Smooth muscle cell (in vitro differentiated cells): ENCODE measurements around the gene DNAH11. TPM values are rescaled to one million over a fixed set of nuclear protein-coding genes. Genes with fewer than 3 reads are reported as not detected.
"Not testable (repeated sequence)": the region's sequence is repeated elsewhere in the genome, so short reads cannot be mapped to it uniquely, and the experiment has no call there.

ENCODE experiments used
- DNase-seq: peaks from one replicate; lab custom pipeline; 2025; ENCODE audit not compliant: unreplicated experiment; lab: John Stamatoyannopoulos, UW
- H2AFZ ChIP-seq: fragments of 200-600 bp; sonication (generic); 2 replicates; pipeline ENCODE4 v1.6.0; 2016; ENCODE audit warnings: antibody characterized with exemption, low read depth, mild to moderate bottlenecking
- H3F3A ChIP-seq: fragments of 200-600 bp; sonication (generic); 2 replicates; pipeline ENCODE4 v1.6.0; 2017; ENCODE audit warnings: antibody characterized with exemption, low read depth
- H3K27ac ChIP-seq: fragments of 200-600 bp; sonication (generic); 2 replicates; pipeline ENCODE4 v1.5.1; 2016; ENCODE audit warnings: low read depth, mild to moderate bottlenecking
- H3K27me3 ChIP-seq: fragments of 200-600 bp; sonication (generic); 2 replicates; pipeline ENCODE4 v1.6.1; 2016; ENCODE audit warnings: low read depth, mild to moderate bottlenecking
- H3K36me3 ChIP-seq: fragments of 200-600 bp; sonication (generic); 2 replicates; pipeline ENCODE4 v1.5.1; 2016; ENCODE audit warnings: low read depth
- H3K4me1 ChIP-seq: fragments of 200-600 bp; sonication (generic); 2 replicates; pipeline ENCODE4 v1.5.1; 2016; ENCODE audit warnings: low read depth
- H3K4me2 ChIP-seq: fragments of 200-600 bp; sonication (generic); 2 replicates; pipeline ENCODE4 v1.6.0; 2016; ENCODE audit warnings: mild to moderate bottlenecking
- H3K4me3 ChIP-seq: fragments of 200-600 bp; sonication (generic); 2 replicates; pipeline ENCODE4 v1.5.1; 2016; ENCODE audit warnings: mild to moderate bottlenecking
- H3K79me2 ChIP-seq: fragments of 200-600 bp; sonication (generic); 2 replicates; pipeline ENCODE4 v1.6.0; 2016; ENCODE audit warnings: low read depth, mild to moderate bottlenecking
- H3K9ac ChIP-seq: fragments of 200-600 bp; sonication (generic); 2 replicates; pipeline ENCODE4 v1.6.0; 2016; ENCODE audit warnings: low read depth
- H3K9me3 ChIP-seq: fragments of 200-600 bp; sonication (generic); replicated peaks from 2 replicates; pipeline ENCODE4 v1.5.1; 2016; ENCODE audit warnings: low read depth
- H4K20me1 ChIP-seq: fragments of 200-600 bp; sonication (generic); 2 replicates; pipeline ENCODE4 v1.6.0; 2016; ENCODE audit warnings: low read depth
- CTCF ChIP-seq: fragments of 200-600 bp; sonication (generic); IDR thresholded peaks from 2 replicates; pipeline ENCODE4 v1.5.1; 2017; ENCODE audit warnings: borderline replicate concordance, mild to moderate bottlenecking, antibody characterized with exemption; ENCODE audit not compliant: insufficient read depth, poor library complexity, severe bottlenecking
- WGBS: methylation state at CpG from one replicate; pipeline ENCODE4 v1.1.7; 2016; ENCODE audit warnings: low lambda C conversion rate; 5-methylcytosine and 5-hydroxymethylcytosine counted together
- polyA plus RNA-seq: library from polyadenylated mRNA; unstranded; fragments of >200 nt; fragmentation: Nextera tagmentation; extraction: Ambion mirVana; gene quantifications from 2 replicates; pipeline ENCODE4 v1.2.1, GENCODE V29; 2016
- total RNA-seq: library from RNA; depleted of rRNA; stranded (reverse); fragments of >200 nt; gene quantifications from 2 replicates; pipeline ENCODE4 v1.2.3, GENCODE V29; 2014

The DNAH11 gene
- total and polyA plus RNA-seq, 2 experiments from 2014 or later = 0.22 to 0.63 TPM

- no peak overlapping the region for H3K4me2 ChIP-seq
- WGBS = 72% methylated on average over 1 of the region's 1 CpG
- DNase-seq = no peak
Observed at GRCh38 chr7:21926448-21926847, 383.6 kb downstream of the DNAH11 start.

GRCh38 chr7:21927693-21928092 is 384.9 kb downstream of the DNAH11 start:
- peaks cover 5% of the 10 kb centered on the region for H3K9me3 ChIP-seq
- H4K20me1 ChIP-seq = no peaks in the 10 kb centered on the region
- WGBS = 85% methylated on average over 6 of the region's 6 CpGs
- H2AFZ ChIP-seq = no peak overlapping the region
- H3K27ac ChIP-seq = no peak overlapping the region
- no peak overlapping the region for H3K4me2 ChIP-seq
- no peaks in the 10 kb centered on the region for H3K36me3 ChIP-seq
- H3K9ac ChIP-seq = no peak overlapping the region
- DNase-seq = no peak
- no peaks in the 10 kb centered on the region for H3F3A ChIP-seq
- H3K27me3 ChIP-seq = peaks cover 20% of the 10 kb centered on the region
- H3K79me2 ChIP-seq = no peaks in the 10 kb centered on the region
- no peak for TF ChIP-seq CTCF
- peaks cover 19% of the 10 kb centered on the region for H3K4me1 ChIP-seq
- H3K4me3 ChIP-seq = no peak overlapping the region

More at GRCh38 chr7:21926448-21926847, 383.6 kb downstream of the DNAH11 start:
- no peak for TF ChIP-seq CTCF
- H3K27ac ChIP-seq = no peak overlapping the region
- peaks cover 19% of the 10 kb centered on the region for H3K4me1 ChIP-seq
- no peaks in the 10 kb centered on the region for H3K79me2 ChIP-seq
- H3K4me3 ChIP-seq = no peak overlapping the region
- H3K9me3 ChIP-seq = peaks cover 5% of the 10 kb centered on the region
- no peak overlapping the region for H3K9ac ChIP-seq
- H3F3A ChIP-seq = no peaks in the 10 kb centered on the region
- H3K27me3 ChIP-seq = peaks cover 31% of the 10 kb centered on the region
- H4K20me1 ChIP-seq = no peaks in the 10 kb centered on the region
- no peaks in the 10 kb centered on the region for H3K36me3 ChIP-seq
- no peak overlapping the region for H2AFZ ChIP-seq

GRCh38 chr7:21933293-21933692 is 390.5 kb downstream of the DNAH11 start:
- not testable (repeated sequence) for H3K9me3 ChIP-seq, H3K4me2 ChIP-seq, H3K36me3 ChIP-seq, H3K4me3 ChIP-seq, H3K27ac ChIP-seq, H3F3A ChIP-seq, H4K20me1 ChIP-seq, H3K27me3 ChIP-seq, H3K9ac ChIP-seq, H2AFZ ChIP-seq, H3K4me1 ChIP-seq, DNase-seq, H3K79me2 ChIP-seq
- 95% methylated on average over 3 of the region's 3 CpGs for WGBS

- H3K79me2 ChIP-seq = no peaks in the 10 kb centered on the region
- no peak overlapping the region for H3K4me3 ChIP-seq
- no peaks in the 10 kb centered on the region for H3K4me1 ChIP-seq
- DNase-seq = no peak
- H4K20me1 ChIP-seq = no peaks in the 10 kb centered on the region
- no peak overlapping the region for H2AFZ ChIP-seq
- H3K27me3 ChIP-seq = peaks cover 10% of the 10 kb centered on the region
- no peaks in the 10 kb centered on the region for H3K36me3 ChIP-seq
- no peak overlapping the region for H3K9ac ChIP-seq
- peaks cover 5% of the 10 kb centered on the region for H3K9me3 ChIP-seq
- H3F3A ChIP-seq = no peaks in the 10 kb centered on the region
- no peak overlapping the region for H3K27ac ChIP-seq
- no peak for TF ChIP-seq CTCF
- H3K4me2 ChIP-seq = no peak overlapping the region
Observed at GRCh38 chr7:21934808-21935207, 392.0 kb downstream of the DNAH11 start.
